Body of pancreas (tissue), 4 donors: ENCODE results near the gene CYFIP2.

Experiments
- POLR2A ChIP-seq, 3 donors: fragments of 450-650 bp; IDR thresholded peaks; one replicate each; pipeline ENCODE4 v1.6.1; 2016; ENCODE audit warnings: antibody characterized with exemption in 3 of 3, mild to moderate bottlenecking in 2 of 3
- TF ChIP-seq, protein P1 (sequence below), 7 experiments: fragments of 450-650 bp in 4 of 7; fragments of 200-600 bp in 3 of 7; sonication (generic) in 3 of 7; IDR thresholded peaks; one replicate each; pipeline ENCODE4 v1.5.1; 2016 to 2019; ENCODE audit warnings: antibody characterized with exemption in 7 of 7

DNA sequence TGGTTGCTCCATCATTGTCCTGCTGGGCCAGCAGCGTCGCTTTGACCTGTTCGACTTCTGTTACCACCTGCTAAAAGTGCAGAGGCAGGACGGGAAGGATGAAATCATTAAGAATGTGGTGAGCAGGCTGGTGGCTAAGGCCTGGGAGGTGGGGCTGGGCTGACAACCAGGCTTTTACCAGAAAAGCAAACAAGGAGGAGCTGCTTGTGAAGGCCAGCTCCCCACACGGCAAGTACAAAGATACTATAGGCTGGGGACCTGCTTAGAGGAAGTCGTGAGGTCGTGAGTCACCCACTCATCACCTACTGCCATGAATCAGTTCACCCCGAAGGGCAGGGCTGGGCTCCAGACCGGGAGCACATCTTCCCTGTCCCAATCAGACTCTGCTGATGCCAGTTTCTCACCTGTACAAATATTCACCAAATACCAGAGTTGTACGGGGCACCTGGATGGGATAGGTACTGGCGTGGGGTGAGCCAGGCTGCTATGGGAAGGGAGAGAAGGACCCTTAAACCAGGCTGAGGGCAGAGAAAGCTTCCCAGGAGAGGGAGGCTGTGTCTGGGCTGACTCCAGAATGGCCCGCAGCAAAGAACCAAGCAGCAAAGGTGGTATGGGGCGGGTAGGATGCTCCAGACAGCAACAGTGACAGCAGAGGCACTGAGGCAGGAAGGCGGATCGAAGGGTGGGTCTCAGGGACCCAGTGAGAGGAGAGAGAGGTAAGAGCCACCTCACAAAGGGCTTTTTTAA lies 124.8 kb downstream of the CYFIP2 start:
- TF ChIP-seq, protein P1, sequence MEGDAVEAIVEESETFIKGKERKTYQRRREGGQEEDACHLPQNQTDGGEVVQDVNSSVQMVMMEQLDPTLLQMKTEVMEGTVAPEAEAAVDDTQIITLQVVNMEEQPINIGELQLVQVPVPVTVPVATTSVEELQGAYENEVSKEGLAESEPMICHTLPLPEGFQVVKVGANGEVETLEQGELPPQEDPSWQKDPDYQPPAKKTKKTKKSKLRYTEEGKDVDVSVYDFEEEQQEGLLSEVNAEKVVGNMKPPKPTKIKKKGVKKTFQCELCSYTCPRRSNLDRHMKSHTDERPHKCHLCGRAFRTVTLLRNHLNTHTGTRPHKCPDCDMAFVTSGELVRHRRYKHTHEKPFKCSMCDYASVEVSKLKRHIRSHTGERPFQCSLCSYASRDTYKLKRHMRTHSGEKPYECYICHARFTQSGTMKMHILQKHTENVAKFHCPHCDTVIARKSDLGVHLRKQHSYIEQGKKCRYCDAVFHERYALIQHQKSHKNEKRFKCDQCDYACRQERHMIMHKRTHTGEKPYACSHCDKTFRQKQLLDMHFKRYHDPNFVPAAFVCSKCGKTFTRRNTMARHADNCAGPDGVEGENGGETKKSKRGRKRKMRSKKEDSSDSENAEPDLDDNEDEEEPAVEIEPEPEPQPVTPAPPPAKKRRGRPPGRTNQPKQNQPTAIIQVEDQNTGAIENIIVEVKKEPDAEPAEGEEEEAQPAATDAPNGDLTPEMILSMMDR (IDR thresholded peaks at IDR 0.05) = no peak
- TF ChIP-seq POLR2A (IDR thresholded peaks at IDR 0.05) = no peak
